ENCODE data around the gene USP24.

USP24 gene

DNA sequence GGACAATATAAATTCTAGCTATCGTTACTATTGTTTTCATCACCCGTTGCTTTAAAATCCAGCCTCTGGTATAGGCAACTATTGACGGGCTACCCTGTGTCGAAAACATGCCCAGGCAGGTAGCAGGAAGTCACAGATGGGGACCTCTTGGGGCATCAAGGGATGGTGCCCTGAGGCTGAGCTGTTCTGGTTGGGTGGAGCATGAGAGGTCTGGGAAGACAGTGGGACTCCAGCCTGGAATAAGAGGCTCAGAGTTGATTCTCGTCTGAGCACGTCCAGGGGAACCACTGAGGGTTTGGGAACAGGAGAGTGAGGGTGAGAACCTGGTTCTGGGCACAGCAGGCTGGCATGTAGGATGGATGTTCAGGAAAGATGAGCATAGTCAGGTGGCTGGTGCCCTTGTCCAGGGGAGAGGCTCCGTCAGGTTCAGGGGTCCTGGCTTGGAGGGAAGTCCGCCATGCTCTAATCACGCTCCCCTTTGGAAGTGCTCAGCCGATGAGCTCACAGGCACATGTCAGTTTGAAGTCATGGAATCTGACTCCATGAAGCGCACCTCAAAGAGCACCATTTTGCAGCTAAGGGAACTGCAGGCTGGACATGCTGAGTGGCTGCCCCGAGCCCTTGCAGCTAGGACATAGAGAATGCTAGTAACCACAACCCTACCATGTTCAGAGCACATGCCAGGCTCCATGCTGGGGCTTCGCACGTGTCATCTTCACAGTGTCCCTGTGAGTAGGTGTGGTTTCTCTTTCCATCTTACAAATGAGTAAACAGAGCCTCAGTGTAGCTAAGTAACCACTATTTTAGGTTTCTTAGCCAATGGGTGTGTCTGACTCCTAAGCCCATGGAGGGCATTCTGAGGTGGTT, 154.8 kb downstream of the USP24 start:
- Histone ChIP-seq H3K4me3 (no peak overlapping the region), H3K27ac (no peak overlapping the region)

DNA sequence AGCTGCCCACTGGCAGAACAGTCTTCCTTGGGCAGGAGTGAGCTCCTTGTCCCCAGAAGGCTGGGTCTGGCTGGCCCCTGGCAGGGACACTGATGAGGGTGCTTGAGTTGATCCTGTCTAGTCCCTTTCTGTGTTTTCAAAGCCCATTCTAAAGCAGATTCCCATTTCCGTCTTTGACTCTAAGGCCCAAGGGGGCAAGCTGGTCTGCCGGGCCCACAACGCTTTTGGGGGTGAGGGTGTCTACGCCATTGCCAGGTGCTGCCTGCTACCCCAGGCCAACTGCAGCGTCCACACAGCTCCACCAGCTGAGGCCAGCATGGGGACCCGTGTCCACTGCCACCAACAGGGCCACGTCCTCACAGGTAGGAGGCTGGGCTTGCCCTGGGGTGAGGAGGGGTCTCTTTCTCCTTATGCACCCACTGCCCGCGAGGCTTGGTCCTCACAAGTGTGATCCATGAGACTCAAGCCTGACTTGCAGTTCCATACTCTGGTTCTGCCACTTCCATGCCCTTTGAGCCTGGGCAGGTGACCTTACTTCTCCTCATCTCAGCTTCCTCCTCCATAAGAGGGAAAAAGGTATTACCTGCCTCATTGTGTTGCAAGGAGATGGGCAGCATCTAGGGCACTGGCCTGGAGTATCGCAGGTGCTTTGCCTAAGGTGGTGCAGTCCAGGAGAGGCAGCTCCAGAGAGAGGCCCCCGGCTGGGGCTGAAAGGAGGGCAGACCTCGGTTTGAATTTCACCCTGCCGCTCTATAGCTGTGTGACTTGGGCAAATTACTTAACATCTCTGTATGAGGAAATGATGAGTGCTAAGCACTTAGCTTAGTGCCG, 155.6 kb downstream of the USP24 start:
- Histone ChIP-seq H3K4me3 (no peak overlapping the region), H3K27ac (no peak overlapping the region)

GRCh38 chr1:55057956-55058298, 157.2 kb downstream of the USP24 start:
- H3K27ac ChIP-seq: no peak overlapping the region
- no peak overlapping the region for H3K4me3 ChIP-seq

DNA sequence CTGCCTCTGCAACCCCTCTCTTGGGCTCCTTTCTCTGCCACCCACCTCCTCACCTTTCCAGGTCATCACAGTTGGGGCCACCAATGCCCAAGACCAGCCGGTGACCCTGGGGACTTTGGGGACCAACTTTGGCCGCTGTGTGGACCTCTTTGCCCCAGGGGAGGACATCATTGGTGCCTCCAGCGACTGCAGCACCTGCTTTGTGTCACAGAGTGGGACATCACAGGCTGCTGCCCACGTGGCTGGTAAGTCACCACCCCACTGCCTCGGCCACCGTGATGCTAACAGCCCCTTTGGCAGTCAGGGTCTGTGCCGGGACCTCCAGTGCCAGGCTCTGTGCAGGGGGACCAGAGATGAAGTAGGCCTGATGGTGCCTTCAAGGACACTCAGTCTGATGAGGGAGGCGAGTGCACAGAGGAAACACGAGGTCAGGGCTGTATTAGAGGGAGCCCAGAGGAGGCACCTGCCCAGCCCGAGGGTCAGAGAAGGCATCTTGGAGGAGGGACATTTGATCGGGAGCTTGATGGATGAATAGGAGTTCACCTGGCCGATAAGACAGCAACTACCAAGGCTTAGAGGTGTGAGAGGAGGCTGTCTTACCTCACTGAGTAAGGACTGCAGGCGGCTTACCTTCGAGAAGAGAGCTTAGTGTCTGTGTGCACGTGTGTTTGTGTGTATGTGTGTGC, 157.8 kb downstream of the USP24 start:
- no peak overlapping the region for H3K27ac ChIP-seq
- no peak overlapping the region for H3K4me3 ChIP-seq

- Histone ChIP-seq H3K27ac (no peak overlapping the region), H3K4me3 (no peak overlapping the region)
Measured at GRCh38 chr1:55056632-55056992, 158.6 kb downstream of the USP24 start.

GRCh38 chr1:55055951-55056631, 159.1 kb downstream of the USP24 start:
- Histone ChIP-seq H3K27ac (no peak overlapping the region), H3K4me3 (no peak overlapping the region)

GRCh38 chr1:55055084-55055882, 159.9 kb downstream of the USP24 start:
- Histone ChIP-seq H3K4me3 (no peak overlapping the region), H3K27ac (no peak overlapping the region)

DNA sequence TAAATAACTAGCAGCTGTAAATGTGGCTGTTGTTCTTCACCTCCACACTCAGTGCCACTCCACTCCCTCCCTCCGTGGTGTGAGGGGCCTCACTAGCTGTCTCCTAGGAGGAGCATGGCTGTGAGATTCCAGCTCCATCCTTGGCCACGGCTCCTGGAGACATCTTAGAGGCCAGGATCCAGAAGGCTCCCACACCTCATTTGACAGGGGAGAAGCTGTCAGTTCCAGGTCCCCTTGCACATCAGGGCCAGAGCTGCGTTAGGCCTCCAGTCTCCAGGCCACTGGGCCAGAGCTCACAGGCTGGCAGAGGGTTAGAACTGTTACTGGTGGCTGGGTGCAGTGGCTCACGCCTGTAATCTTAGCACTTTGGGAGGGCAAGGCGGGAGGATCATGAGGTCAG, 160.8 kb downstream of the USP24 start:
- Histone ChIP-seq H3K4me3 (no peak overlapping the region), H3K27ac (no peak overlapping the region)

DNA sequence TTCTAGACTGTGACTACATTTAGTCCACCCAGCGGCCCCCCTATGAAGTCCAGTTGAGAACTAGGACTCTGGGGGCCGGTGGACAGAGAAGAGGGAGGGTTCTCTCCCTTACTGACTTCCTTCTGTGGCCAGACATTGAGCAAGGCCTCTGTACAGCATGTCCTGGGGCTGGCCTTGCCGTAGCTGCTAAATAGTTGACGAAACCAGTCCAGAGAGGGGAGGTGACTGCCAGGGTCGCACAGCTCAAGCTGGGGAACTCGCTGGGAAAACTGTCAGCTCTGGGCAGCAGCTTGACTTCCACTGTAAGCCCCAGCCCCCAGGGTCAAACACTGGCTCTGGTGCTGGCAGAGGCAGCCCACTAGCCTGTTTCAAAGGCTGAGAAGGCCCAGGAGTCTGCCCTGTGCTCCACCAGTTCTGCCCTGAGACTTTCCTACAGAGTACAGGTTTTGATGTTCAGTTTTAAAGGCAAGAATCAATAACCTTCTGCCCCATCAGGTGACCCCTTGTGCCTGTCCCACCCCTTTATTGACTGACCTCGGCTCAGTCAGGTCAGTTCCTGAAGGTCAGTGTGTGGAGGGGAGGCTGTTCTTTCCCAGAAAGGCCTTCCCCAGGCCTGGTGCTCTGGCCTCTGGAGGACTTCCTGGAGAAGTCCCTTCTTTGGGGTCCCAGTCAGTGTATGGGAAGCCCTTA, 161.8 kb downstream of the USP24 start:
- Histone ChIP-seq H3K4me3 (no peak overlapping the region), H3K27ac (no peak overlapping the region)

GRCh38 chr1:55052221-55053142, 162.7 kb downstream of the USP24 start:
- no peak overlapping the region for H3K27ac ChIP-seq
- H3K4me3 ChIP-seq: no peak overlapping the region

GRCh38 chr1:55051621-55052020, 163.5 kb downstream of the USP24 start:
- H3K4me3 ChIP-seq: no peak overlapping the region
- no peak overlapping the region for H3K27ac ChIP-seq

DNA sequence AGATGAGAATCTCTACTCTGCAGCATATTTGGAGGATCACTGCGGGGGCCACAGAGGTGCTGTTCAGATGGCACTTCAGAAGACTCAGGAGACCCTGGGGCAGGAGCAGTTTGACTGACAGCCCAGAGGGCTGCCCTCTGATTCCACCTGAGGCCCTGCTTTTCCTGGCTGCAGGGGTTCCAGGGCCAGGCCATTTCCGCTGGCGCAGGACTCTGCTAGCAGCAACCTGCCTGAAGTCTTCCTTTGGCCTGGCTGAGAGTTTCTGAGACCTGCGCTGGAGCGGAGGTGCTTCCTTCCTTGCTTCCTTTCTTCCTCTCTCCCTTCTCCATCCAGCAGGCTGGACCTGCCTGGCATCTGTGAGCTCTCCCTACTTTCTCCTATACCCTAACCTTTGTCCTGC, 164.0 kb downstream of the USP24 start:
- Histone ChIP-seq H3K27ac (no peak overlapping the region), H3K4me3 (no peak overlapping the region)

DNA sequence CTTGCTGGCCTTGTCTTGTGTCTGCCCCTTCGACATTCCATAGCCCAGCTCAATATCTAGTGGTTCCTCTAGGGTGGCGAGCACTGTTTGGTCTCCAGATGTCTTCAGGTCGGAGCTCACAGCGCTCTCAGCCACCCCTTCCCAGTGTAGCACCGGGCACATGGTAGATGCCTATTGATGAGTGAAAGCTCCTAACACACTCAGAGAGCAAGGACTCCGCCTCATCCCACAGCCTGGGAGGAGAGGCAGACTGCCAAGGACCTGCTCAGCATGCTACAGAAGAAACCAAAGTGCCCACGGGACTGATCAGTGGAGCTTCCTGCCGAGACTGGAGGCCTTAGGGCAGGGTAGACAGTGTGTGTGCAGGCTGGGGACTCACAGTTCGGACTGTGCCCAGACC, 164.9 kb downstream of the USP24 start:
- Histone ChIP-seq H3K4me3 (no peak overlapping the region), H3K27ac (no peak overlapping the region)

- Histone ChIP-seq H3K27ac (no peak overlapping the region), H3K4me3 (no peak overlapping the region)
Measured at GRCh38 chr1:55049914-55050278, 165.3 kb downstream of the USP24 start.

- Histone ChIP-seq H3K4me3 (no peak overlapping the region), H3K27ac (no peak overlapping the region)
Measured at GRCh38 chr1:55049271-55049913, 165.8 kb downstream of the USP24 start.

DNA sequence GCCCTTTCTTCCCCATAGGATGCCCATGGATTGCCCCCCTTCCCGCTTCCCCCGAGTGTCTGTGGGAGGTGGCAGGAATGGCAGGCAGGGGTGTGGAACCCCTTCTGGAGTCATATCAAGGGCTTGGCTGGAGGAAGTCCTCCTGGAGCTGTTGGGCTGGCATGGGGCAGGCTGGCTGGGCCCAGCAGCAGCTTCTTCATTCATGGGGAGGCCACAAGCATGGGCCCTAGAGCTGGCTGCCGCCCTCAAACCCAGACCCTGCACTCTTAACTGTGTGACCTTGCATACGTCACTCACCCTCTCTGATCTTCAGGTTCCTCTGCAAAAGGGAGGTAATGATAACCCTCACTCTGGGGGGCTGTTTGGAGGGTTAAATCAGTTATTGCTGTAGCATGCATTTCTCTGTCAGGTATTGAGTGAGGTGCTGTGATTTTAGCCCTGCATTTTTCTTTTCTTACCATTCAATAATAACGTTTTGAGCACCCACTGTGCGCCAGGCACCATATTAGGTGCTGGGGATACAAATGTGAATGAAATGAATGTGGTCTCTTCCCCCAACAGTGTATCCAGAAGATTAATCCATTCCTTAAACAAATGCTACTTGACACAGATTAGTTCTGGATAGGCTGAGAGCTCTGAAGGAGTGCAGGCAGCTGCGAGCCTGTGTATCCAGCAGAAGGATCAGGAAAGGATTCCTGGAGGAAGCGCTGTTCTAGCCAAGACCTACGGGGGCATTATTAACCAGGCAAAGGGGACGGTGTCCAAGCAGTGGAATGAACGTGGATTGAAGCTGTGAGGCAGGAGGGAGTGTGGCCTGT, 166.5 kb downstream of the USP24 start:
- H3K27ac ChIP-seq: no peak overlapping the region

More for the DNA sequence above, 166.5 kb downstream of the USP24 start:
- H3K4me3 ChIP-seq: no peak overlapping the region

All from skin epidermis (tissue), 12 donors.